GM18498 (cell line): Measurements from ENCODE around the gene TBC1D1.

ENCODE experiments used
- ATAC-seq: cut with Tn5 transposase; IDR thresholded peaks from one replicate; pipeline ENCODE4 v1.9.1; 2021; ENCODE audit warnings: mild to moderate bottlenecking, moderate library complexity; ENCODE audit not compliant: unreplicated experiment

Gene TBC1D1

GRCh38 chr4:38040619-38041018, 149.7 kb downstream of the TBC1D1 start:
- no peak for ATAC-seq

GRCh38 chr4:38044060-38044459, 153.2 kb downstream of the TBC1D1 start:
- ATAC-seq: no peak

- ATAC-seq: no peak
Observed at GRCh38 chr4:38045289-38045988, 154.6 kb downstream of the TBC1D1 start.

- ATAC-seq: no peak
Observed at GRCh38 chr4:38046727-38047489, 156.0 kb downstream of the TBC1D1 start.

- ATAC-seq: no peak
Observed at GRCh38 chr4:38049545-38050170, 158.8 kb downstream of the TBC1D1 start.

GRCh38 chr4:38050560-38051350, 159.9 kb downstream of the TBC1D1 start:
- no peak for ATAC-seq

- ATAC-seq: no peak
Observed at GRCh38 chr4:38055566-38055965, 164.7 kb downstream of the TBC1D1 start.

- no peak for ATAC-seq
Observed at GRCh38 chr4:38056011-38056685, 165.3 kb downstream of the TBC1D1 start.

GRCh38 chr4:38058151-38058550, 167.3 kb downstream of the TBC1D1 start:
- ATAC-seq: no peak

- ATAC-seq: no peak
Observed at GRCh38 chr4:38060829-38061431, 170.0 kb downstream of the TBC1D1 start.

- ATAC-seq: peak; percentile 79
Observed at GRCh38 chr4:38062088-38062775, 171.3 kb downstream of the TBC1D1 start.

GRCh38 chr4:38062776-38063097, 171.9 kb downstream of the TBC1D1 start:
- no peak for ATAC-seq

- ATAC-seq: no peak
Observed at GRCh38 chr4:38065176-38065575, 174.3 kb downstream of the TBC1D1 start.

GRCh38 chr4:38065900-38066299, 175.0 kb downstream of the TBC1D1 start:
- no peak for ATAC-seq

- no peak for ATAC-seq
Observed at GRCh38 chr4:38067499-38067898, 176.6 kb downstream of the TBC1D1 start.

- no peak for ATAC-seq
Observed at GRCh38 chr4:38068107-38068506, 177.2 kb downstream of the TBC1D1 start.

- ATAC-seq: no peak
Observed at GRCh38 chr4:38069271-38069760, 178.4 kb downstream of the TBC1D1 start.

- no peak for ATAC-seq
Observed at GRCh38 chr4:38071801-38072431, 181.0 kb downstream of the TBC1D1 start.

GRCh38 chr4:38072578-38072977, 181.7 kb downstream of the TBC1D1 start:
- no peak for ATAC-seq
